Hippocampal formation (tissue), 2 donors: Measurements from ENCODE around the gene ISG15.
"Not testable (repeated sequence)": the region's sequence is repeated elsewhere in the genome, so short reads cannot be mapped to it uniquely, and the experiment has no call there.

ENCODE experiments used
- DNase-seq, 2 donors: peaks; one replicate each; lab custom pipeline; 2025; lab: John Stamatoyannopoulos, UW

Gene ISG15

DNA sequence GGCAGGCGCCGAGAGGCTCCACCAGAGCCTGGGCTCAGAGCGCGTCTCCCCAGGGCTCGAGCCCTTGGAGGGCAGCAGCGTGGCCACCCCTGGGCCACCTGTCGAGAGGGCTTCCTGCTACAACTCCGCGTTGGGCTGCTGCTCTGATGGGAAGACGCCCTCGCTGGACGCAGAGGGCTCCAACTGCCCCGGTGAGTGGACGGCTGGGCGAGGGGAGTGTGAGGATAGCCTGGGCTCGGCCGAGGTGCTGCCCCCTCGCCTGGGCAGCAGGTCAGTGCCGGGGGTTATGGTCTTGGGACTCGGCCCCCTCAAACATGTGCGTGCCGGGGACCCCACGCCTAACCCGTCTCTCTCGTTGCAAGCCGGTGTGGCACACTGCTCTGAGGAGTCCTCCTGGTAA, 33.5 kb downstream of the ISG15 start:
- DNase-seq = no peak

DNA sequence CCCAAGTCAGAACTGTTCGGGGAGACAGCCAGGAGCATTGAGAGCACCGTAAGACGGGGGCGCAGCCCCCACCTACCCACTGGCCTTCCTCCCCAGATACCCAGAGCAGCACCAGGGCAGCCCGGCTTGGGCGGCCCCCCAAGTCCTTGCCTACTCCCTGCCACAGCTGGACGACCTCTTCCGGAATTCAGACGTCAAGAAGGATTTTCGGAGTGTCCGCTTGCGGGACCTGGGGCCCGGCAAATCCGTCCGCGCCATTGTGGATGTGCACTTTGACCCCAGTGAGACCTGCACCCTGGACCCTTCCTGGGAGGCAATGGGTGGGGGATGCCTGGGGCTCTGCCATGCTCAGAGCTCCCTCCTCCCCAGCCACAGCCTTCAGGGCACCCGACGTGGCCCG, 34.1 kb downstream of the ISG15 start:
- no peak for DNase-seq

DNA sequence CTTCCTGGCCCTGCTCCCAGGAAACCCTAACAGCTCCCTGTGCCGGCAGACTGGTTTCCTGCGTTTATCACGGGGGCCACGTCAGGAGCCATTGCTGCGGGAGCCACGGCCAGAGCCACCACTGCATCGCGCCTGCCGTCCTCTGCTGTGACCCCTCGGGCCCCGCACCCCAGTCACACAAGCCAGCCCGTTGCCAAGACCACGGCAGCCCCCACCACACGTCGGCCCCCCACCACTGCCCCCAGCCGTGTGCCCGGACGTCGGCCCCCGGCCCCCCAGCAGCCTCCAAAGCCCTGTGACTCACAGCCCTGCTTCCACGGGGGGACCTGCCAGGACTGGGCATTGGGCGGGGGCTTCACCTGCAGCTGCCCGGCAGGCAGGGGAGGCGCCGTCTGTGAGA, 34.7 kb downstream of the ISG15 start:
- DNase-seq = no peak

DNA sequence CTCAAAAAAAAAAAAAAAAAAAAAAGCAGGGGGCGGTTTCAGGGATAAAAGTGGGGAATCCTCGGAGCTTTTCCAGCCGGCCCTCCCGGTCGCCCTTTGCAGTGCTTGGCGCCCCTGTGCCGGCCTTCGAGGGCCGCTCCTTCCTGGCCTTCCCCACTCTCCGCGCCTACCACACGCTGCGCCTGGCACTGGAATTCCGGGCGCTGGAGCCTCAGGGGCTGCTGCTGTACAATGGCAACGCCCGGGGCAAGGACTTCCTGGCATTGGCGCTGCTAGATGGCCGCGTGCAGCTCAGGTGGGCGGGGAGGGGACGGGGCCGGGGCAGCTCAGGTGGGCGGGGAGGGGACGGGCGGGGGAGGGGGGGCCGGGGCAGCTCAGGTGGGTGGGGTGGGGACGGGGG, 35.5 kb downstream of the ISG15 start:
- no peak for DNase-seq

DNA sequence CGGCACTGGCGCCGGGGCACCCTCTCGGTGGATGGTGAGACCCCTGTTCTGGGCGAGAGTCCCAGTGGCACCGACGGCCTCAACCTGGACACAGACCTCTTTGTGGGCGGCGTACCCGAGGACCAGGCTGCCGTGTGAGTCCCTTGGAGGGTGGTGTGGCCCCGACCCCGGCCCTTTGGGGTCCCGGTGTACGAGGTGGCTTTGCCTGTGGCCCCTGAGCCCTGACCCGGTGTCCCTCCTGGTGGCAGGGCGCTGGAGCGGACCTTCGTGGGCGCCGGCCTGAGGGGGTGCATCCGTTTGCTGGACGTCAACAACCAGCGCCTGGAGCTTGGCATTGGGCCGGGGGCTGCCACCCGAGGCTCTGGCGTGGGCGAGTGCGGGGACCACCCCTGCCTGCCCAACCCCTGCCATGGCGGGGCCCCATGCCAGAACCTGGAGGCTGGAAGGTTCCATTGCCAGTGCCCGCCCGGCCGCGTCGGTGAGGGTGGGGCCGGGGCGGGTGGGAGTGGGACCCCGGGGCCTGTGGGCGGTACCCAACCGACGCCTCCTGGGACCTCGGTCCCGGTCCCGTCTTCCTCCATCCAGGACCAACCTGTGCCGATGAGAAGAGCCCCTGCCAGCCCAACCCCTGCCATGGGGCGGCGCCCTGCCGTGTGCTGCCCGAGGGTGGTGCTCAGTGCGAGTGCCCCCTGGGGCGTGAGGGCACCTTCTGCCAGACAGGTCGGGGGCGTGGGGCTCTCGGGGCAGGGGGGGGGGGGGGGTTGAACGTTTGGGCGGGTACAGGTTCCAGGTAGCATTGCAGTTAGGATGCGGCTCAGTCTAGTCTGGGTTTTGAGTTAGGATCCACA, 36.2 kb downstream of the ISG15 start:
- DNase-seq = no peak

DNA sequence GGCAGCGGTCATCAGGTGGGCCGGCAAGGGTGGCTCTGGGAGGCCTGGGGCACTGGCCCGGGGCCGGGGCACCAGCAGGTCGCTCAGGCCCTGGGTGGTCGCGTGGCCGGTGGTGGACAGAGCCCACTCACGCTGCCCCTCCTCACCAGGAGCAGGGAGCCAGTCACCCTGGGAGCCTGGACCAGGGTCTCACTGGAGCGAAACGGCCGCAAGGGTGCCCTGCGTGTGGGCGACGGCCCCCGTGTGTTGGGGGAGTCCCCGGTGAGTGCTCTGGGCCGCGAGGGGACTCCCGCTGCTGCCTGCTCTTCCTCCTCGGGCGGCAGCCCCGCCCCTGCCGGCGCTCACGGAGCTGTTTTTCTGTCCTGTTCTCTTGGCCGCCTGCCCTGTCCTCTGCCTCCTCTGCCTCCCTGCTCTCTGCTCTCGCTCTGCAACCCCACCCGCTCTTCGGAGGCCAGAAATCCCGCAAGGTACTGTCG, 37.3 kb downstream of the ISG15 start:
- no peak for DNase-seq

DNA sequence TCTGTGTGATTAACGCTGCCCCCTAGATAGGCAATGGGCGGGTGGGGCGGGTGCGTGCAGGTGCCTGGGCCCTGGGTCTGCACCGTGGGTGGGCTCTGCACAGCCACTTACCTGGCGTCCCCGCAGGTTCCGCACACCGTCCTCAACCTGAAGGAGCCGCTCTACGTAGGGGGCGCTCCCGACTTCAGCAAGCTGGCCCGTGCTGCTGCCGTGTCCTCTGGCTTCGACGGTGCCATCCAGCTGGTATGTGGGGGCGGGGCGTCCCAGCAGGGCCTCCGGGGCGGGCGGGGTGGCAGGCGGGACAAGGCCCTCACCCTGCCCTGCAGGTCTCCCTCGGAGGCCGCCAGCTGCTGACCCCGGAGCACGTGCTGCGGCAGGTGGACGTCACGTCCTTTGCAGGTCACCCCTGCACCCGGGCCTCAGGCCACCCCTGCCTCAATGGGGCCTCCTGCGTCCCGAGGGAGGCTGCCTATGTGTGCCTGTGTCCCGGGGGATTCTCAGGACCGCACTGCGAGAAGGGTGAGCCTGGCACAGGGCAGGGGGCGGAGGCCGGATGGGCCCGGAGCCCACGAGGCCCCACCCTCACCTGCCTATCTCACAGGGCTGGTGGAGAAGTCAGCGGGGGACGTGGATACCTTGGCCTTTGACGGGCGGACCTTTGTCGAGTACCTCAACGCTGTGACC, 38.0 kb downstream of the ISG15 start:
- no peak for DNase-seq

- no peak for DNase-seq
Measured at GRCh38 chr1:1052003-1052840, 38.9 kb downstream of the ISG15 start.

DNA sequence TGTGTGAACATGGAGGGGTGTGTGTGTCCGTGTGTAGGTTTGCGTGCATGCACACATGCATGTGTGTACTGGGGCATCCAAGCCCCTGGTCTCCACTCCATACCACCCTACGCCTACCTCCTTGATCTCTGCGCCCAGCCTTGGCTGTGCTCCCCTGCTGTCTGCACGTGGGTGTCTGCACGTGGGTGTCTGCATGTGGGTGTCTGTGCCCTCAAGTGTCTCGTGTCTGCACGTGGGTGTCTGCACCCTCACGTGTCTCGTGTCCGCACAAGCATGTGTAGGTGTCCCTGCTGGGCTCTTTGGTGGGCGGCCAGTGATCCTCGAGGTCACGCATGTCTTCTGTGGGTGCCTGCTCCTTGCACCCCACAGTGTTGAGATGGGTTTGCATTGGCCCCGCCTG, 39.7 kb downstream of the ISG15 start:
- DNase-seq = no peak

- DNase-seq = no peak
Measured at GRCh38 chr1:1053682-1054081, 40.4 kb downstream of the ISG15 start.

DNA sequence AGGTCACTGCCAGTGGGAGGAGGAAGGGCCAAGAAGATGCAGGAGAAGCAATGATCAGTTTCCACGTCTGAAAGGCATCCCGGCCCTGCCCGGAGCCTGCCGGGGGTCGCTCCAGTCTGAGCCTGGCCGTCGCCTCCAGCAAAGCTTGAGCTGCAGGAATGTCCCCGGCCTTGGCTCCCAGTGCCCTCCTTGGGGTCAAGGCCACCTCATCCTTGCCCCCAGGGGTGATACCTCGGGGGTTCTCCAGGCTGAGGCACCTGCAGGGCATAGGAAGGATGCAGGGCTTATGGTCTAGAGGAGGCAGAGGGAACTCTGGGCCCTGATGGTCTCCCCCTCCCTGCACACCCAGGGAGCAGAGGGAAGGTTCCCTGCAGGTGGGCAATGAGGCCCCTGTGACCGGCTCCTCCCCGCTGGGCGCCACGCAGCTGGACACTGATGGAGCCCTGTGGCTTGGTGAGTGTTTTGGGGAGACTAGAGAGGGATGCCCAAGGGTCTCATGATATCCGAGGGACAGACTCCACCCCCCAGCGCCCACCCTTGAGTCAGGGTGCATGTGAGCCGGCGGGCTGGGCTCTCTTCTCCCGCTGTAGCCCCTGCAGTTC, 40.9 kb downstream of the ISG15 start:
- no peak for DNase-seq

DNA sequence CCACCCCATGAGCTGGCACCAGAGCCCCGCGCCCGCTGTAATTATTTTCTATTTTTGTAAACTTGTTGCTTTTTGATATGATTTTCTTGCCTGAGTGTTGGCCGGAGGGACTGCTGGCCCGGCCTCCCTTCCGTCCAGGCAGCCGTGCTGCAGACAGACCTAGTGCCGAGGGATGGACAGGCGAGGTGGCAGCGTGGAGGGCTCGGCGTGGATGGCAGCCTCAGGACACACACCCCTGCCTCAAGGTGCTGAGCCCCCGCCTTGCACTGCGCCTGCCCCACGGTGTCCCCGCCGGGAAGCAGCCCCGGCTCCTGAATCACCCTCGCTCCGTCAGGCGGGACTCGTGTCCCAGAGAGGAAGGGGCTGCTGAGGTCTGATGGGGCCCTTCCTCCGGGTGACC, 41.7 kb downstream of the ISG15 start:
- no peak for DNase-seq

- DNase-seq = no peak
Measured at GRCh38 chr1:1055841-1056736, 42.8 kb downstream of the ISG15 start.

- not testable (repeated sequence) for DNase-seq
Measured at GRCh38 chr1:1057769-1058087, 44.4 kb downstream of the ISG15 start.

GRCh38 chr1:1058088-1058905, 45.0 kb downstream of the ISG15 start:
- DNase-seq = no peak

GRCh38 chr1:1058921-1059493, 45.7 kb downstream of the ISG15 start:
- no peak for DNase-seq

GRCh38 chr1:1059494-1060280, 46.4 kb downstream of the ISG15 start:
- peak; percentile 10 to 73 for DNase-seq

DNA sequence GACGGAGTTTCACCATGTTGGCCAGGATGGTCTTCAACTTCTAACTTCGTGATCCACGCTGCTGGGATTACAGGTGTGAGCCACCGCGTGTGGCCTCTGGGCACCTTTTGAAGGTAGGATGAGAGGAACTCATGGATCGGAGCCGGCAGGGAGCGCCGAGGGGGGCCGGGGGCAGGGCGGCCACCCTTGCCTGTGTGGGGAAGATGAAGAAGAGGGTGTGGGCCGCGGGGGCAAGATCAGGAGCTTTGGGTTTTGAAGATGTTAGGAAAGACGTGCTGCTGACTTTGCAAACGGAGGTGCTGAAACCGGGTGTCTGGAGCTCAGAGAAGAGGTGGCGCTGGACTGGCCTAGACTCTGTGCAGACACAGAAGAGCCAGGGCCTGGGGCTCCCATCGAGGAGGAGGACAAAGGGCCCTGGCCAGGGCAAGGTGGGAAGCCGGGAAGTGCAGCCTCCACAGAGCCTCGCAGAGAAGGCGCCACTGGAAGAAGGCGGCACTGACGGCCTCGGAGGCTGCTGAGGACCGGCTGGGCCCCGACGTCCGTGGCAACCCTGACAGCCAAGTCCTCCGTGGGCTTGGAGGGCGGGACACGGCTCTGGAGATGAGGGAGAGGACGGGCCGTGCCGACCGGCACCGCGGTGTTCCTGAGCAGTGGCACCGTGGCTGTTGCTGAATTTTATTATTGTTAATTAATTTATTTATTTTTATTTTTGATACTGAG, 47.1 kb downstream of the ISG15 start:
- no peak for DNase-seq
